ENCODE measurements around the gene SIGLEC11.
"Not testable (repeated sequence)": the region's sequence is repeated elsewhere in the genome, so short reads cannot be mapped to it uniquely, and the experiment has no call there.

The SIGLEC11 gene, protein sequence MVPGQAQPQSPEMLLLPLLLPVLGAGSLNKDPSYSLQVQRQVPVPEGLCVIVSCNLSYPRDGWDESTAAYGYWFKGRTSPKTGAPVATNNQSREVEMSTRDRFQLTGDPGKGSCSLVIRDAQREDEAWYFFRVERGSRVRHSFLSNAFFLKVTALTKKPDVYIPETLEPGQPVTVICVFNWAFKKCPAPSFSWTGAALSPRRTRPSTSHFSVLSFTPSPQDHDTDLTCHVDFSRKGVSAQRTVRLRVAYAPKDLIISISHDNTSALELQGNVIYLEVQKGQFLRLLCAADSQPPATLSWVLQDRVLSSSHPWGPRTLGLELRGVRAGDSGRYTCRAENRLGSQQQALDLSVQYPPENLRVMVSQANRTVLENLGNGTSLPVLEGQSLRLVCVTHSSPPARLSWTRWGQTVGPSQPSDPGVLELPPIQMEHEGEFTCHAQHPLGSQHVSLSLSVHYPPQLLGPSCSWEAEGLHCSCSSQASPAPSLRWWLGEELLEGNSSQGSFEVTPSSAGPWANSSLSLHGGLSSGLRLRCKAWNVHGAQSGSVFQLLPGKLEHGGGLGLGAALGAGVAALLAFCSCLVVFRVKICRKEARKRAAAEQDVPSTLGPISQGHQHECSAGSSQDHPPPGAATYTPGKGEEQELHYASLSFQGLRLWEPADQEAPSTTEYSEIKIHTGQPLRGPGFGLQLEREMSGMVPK

DNA sequence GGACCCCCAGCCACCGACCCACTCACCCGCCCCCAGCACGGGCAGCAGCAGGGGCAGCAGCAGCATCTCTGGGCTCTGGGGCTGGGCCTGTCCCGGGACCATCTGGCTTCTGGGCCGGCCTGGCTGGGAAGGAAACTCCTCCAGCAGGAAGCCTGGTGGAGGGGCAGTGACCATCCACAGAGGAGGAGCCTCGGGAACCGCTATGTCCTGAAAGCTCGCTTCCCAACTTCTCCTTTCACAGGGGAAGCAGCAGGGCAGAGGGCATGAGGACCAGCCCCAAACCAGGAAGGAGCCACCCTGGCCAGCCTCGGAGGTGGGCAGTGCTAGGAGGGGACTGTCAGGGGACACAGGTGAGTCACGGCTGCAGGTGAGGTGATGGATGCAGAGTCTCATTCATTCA lies at the start of gene SIGLEC11:
Gene SIGLEC11, minus strand, starts transcription at position 193 of the 400 bp plus-strand sequence. Its CDS starts 91 bp downstream, at position 102.
- not testable (repeated sequence) for DNase-seq

DNA sequence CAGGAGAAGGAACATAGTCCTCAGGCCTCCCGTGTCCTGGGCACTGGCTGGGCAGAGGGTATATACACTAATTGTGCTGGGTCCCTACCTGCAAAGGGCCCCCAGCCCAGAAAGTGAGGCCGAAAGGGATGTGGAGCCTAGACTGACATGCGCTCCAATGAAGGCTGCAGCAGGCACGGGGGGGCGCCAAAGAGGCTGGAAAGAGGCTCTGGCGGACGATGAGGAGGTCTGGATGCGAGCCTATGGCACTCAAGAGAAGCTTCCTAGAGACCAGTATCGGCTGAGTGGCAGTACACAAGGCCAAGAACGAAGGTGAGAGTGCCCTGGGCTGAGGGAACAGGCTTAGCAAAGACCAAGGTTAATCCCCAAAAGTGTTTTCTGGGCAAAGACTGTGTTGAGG lies 47.6 kb upstream of the SIGLEC11 start:
- DNase-seq: no peak

DNA sequence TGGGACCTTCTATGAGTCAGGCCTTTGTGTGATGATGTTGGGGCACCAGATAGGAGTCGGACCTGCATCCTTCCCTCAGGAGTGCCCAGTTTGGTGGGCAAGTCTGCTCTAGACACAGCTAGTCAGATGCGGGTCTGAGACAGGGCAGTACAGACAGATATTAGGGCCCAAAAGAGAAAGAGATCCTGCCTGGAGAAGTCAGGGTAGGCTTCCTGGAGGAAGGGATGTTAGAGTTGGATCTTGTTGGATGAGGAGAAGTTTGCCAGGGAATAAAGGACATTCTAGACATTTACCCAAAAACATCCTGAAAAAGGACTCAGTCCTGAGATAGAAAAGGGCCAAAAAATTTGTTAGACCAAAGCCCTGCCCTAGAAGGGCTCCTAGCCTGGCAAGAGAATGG lies 47.0 kb upstream of the SIGLEC11 start:
- DNase-seq: no peak

DNA sequence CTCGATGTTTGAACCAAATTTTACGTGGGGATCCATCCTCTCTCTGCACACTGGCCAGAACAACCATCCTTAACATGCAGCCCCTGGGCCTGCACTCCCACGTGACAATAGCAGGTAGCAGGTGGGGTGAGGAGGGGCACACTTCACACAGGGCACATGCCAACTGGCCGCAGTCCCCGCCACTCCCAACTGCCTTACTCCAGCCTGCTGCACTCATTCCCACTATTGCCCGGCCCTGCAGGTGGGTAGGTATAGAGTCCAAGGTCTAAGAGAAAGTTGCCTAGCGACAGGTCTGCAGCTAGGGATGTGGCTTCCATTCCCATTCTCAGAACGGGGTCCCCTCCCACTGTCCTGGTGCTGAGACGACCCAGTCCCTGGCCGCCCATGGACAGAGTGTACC lies 46.2 kb upstream of the SIGLEC11 start:
- no peak for DNase-seq

DNA sequence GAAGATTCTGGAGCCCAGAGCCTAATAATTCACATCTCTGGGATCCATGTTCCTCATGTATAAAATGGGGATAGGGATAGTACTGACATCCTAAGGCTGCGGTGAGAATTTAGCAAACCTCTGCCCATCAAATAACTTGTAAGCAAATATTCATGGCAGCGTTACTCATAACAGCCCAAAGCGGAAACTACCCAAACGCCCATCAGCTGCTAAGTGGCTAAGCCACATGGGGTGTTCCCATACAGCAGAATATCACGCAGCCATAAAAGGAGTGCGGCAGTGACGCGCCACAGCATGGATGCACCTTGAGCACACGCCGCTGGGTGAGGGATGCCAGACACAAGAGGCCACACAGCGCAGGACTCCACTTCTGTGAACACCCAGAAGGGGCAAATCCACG lies 44.5 kb upstream of the SIGLEC11 start:
- DNase-seq: no peak

DNA sequence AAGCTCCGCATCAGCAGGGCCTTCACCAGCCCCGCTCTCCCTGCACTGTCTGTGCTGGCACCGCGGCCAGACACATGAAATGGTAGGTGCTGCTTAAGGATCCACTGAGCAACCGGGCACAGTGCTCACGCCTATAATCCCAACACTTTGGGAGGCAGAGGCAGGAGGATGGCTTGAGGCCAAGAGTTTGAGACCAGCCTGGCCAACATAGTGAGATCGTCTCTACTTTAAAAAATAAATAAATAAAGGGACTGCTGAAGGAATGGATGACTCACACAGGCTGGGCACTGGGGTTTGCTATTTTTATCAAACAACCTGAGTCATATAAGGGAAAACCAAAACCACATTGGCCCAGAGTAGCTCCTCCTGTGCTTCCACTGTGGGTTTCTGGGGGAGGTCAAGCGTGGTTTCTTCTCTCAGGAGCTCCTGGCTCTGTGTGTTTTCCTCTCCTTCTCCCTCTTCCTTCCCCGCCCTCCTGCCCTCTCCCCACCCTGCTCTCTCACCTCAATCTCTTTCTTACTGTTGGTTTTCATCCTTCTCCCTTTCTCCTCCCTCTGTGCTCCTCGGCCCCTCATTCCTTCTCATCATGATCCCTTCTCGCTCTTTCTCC lies 42.9 kb upstream of the SIGLEC11 start:
- DNase-seq: peak; percentile 61

DNA sequence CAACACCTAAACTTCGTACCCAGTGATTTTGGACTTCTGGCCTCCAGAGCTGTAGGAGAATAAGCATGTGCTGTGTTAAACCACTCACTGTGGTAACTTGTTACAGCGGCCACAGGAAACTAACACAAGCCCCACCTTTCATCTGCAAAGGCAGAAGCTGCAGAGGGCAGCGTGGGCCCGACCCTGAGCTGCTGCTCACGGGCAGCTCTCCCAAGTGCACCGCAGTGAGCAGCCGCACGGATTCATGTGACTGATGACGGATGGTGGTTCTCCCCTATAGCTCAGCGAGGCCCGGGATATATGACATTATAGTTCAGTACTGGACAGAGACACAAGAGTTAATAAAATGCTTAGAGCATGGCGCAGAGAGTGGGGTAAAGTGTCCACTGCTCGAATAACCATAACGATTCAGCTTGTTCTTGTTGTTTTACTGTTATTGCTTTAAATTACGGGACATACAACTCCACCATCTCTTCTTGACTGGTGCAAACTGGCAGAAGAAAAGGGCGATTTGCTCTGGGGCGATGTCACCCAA lies 42.3 kb upstream of the SIGLEC11 start:
- no peak for DNase-seq

DNA sequence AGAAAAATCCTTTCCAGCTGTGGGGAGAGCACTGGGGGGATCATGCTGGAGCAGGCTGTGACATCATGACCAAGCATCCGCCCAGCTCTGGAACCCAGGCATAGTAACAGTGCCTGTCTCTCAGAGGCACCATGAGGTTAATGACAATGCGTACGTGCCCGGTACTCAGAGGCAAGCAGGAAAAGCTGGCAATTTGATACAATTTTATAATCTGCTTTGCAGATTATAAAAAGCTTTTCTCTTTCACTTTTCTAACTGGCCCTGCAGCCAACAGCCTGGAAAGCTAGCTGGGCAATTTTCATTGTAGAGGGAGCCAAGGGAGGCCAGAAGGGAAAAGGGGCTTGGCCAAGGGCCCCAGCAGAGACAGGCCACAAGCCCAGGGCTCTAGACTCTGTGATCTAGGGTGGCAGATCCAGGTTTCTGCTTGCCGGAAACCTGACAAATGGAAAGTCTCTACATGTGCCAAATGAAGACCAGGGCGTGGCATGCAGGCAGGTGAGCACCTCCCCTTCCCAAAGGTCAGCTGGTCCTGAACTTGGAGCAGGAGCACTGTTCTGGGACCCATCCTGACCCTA lies 41.5 kb upstream of the SIGLEC11 start:
- no peak for DNase-seq

DNA sequence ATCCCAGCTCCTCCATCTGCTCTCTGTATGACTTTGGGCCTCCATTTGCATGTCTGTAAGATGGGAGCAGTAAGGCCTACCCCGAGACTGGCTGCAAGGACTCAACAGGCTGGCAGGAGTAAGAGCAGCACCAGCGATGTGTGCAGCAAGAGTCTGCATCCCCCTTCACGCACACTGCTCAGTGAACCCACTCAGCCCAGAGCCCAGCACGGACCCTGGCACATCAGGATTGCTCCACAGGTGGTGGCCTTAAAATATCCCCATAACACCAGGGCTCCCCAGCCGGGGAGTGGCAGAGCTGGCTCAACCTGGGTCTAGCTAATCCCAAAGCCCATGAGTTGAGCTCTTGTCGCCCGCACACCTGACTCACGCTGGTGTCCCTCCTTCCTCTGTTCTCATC lies 40.8 kb upstream of the SIGLEC11 start:
- no peak for DNase-seq

DNA sequence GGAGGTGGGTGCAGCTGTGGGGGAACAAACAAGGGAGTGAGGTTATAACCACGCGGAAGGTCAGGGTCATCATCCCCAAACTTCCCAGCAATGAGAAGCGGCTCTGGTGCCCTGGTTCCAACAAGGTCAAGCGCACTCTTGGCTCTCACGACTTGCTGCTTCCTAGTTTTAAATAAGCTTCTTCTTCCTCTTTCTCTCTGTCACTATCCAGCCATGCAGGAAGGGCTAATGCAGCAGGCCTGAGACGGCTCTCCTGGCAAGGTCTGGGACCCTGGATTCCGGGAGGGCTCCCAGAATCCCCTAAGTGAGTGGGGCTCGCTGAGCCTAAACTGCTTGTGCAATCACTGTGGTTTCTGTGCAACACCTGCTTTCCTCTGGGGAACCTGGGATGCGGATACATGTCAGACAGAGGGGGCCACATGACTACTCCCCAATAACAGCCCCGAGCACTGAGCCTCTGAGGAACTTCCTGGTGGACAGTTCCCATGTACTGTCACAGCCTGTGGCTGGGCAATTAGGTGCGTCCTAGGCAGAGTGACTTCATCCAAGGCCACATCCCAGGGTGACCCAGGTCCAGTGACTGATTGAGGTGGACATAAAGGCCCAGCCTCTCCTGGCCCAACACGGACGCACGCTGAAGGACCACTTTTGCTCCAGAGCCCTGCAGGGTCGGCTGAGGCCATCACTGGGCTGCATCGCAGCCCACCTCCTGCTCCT lies 40.0 kb upstream of the SIGLEC11 start:
- DNase-seq: no peak

DNA sequence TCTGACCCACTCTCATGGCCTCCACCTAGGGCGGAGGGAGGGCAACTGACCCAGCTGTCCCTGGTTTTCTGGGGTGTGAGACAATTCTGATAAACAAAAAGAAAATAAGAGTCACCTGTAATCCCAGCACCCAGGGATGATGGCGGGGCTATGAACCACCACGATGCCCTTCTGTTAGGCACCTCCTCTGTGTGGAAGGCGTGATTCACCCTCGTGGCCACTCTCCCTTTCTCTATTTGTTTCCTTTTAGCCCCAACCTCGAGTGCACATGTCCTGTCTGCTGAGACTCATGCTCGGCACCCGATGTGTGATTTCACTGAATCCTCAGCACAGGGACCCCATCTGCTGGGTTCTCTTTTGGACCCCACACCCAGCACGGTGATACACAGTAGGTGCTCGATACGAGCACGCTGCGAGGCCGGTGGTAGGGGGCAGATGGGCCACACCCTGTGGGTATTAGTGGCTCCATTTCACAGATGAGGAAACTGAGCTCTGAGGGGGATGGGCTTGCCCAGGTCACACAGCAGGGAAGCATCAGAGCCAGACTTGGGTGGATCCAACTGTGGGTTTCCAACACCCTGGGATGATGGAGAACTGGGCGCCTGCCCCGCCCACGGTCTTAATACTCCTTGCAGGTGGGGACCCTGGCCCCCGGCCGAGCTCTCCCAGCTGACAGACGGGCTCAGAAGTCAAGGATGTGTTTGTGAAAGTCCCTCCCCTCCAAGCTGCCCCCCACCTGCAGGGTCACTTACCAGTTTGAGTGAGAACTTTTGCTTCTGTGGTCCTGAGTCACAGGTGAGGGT lies 39.3 kb upstream of the SIGLEC11 start:
- no peak for DNase-seq

DNA sequence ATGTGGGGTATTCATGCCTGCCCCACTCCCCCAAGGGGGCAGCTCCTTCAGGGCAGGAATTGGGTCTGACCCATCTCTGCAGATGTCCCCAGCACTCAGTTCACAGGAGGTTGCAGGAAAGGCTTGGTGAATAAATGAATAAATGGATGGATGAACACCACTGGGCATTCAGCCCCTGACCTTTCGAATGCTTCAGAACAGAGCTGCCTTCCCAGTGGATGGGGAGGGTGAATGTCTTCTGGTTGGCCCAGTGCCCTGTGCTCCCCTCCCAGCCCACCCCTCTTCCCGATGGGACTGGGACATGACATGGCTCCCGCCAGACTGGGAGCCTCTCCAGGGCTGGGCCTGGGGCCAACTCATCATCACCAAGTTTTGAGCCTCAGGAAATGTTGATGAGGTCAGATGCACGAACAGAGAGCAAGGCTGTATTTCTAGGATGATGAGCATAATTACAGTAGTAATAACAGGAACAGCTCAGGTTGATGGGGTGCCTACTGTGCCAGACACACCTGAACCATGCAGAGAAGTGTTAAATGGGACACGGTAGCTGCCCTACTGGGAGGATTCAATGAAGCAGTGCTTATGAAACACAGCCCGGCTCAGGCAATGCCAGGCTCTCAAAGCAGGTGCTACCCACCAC lies 38.5 kb upstream of the SIGLEC11 start:
- DNase-seq: no peak

DNA sequence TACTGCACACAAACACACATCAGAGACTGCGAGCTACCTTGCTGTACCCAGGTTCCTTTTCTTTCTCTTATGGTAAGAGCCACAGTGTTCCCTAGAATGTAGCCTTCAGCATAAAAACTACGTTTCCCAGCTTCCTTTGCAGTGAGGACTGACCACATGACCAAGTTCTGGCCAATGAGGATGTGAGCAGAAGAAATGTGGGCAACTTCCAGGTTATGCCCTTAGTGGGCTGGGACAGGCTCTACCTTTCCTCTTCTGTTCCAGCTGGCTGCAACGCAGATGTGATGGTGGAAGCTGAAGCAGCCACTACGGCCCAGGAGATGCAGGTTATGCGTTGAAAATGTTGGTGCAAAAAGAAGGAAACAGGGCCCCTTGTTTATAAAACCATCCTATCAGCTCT lies 36.7 kb upstream of the SIGLEC11 start:
- DNase-seq: no peak

DNA sequence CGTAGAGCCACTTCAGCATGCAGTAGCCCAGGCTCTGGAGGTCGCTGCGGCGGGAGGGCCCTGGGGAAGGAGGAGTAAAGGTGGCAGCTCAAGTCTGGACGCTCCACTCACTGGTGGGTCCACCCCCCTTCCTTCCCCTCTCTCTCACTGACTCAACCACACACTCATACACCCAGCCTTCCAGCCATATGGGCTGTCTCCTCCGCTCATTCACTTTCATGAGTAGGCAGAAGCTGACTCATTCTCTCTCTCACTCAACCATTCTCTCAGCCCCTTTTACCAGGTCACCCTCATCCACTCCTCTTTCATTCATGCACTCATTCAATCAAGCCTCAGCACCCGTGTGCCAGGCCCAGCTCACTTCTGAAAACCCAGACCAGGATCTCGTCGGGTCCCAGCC lies 27.5 kb upstream of the SIGLEC11 start:
- DNase-seq: no peak

DNA sequence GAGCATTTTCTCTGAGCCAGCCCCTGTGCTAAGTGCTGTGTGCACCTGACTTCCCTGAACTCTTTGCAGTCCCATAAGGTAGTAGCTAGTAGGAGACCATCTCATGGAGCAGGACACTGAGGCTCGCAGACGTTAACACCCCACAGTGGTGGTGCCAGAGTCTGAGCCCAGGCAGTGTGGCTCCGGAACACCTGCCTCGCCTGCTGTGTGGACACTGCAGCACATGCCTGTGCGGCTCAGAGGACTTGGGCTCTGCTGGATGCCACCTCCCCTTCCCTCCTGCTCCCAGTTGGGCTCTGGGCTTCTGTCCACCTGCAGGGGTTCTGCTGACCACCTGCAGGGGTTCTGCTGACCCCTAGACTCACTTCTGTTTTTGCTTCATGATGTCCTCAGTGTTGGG lies 27.0 kb upstream of the SIGLEC11 start:
- DNase-seq: no peak

DNA sequence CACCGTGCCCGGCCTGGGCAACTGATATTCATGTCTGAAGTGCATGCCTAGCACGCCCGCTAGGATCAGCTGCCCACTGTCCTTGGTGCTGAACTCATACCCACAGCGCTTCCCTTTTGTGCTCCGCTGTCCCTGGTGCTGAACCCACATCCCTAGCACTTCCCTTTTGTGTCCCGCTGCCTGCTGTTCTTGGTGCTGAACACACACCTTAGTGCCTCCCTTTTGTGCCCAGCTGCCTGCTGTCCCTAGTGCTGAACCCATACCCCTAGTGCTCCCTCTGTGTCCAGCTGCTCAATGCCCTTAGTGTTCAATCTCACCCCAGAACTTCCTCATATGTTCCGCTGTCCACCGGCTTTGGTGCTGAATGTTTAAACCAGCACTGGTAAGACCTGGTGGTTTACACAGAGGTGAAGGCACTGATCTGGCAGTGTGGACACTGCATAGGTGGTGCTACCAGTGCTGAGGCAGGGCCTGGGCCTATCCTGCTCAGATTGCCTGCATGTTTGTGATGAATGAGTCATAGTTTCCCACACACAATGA lies 26.3 kb upstream of the SIGLEC11 start:
- DNase-seq: peak; percentile 77

DNA sequence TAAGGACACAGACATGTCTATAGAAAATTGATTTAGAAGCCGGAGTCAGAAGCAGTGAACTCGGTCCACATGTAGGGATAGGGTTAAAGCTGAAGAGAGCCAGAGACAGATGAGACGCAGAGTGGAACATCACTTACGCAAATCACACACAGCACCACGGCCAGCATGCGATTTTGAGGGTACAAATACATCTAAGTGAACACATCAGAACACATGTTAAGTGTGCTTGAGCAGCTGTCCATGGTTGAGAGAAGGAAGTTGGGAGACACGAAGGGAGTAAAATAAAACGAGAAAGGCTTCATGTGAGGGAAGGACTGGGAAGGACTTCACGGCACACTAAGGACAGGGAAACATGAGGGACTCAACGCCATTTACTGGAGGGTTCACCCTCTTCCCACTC lies 25.4 kb upstream of the SIGLEC11 start:
- DNase-seq: no peak

DNA sequence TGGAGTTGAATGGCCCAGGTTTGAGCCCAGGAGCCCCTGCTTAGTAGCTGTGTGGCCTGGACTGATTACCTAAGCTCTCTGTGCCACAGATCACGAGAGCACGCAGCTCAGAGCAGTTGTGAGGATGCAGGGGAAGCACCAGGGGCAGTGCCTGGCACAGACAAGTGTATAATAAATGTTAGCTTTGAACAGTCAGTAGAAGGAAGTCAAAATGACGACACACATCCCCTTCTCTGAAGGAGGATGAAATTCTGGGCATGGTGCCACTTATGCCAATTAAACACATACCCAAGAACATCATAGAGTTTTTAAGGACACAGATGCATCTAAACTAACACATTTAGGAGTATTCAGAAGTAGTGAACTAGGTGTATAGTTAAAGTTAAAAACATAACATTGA lies 24.9 kb upstream of the SIGLEC11 start:
- peak; percentile 25 for DNase-seq

DNA sequence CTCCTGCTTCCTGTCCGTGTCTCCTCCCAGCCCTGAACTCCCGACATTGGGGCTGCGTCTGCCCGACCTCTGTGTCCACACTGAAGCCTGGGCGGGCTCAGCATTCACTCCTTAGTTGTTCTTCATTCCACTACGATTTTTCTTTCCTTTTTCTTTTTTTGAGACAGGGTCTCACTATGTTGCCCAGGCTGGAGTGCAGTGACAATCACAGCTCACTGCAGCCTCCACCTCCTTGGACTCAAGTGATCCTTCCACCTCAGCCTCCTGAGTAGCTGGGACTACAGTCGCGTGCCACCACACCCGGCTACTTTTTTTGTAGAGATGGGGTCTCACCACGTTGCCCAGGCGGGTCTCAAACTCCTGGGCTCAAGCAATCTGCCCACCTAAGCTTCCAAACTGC lies 23.5 kb upstream of the SIGLEC11 start:
- no peak for DNase-seq

DNA sequence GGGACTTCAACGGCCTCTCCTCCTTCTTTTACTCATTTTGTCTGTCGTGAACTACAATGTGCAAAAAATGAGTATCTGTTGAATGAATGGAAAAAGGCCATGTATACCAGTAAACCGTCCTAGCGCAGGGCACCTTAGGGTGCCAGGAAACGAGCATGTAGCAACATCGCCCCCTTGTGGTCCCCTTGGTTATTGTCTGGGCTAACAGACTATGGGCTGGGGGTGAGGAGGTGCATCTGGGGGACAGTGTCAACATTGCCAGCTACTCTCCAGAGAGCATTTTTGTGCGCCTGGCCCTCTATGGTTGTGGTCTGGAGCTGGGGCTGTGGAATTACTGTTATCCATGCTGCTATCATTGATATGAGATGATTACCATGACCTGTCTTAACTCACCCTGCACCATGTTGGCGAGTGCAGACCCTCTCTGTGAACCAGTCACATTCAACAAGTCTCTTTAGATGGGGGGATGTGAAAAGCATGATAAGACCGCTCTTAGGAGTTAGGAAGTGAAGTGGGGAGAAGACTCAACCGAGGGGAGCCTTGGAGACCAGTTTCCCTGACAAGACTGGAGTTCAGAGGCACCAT lies 22.8 kb upstream of the SIGLEC11 start:
- DNase-seq: no peak

All from GF-D8 (cell line).